ENCODE results near the gene FLRT2.

GRCh38 chr14:85695300-85695699 is 165.4 kb downstream of the FLRT2 start:
- TF ChIP-seq CTCF (IDR thresholded peaks at IDR 0.05) (no peak), EZH2 (IDR thresholded peaks at IDR 0.05; ENCODE audit: borderline replicate concordance, insufficient read depth, low read depth, low read length, poor library complexity, severe bottlenecking) (no peak)

Measured in B cell (primary cell).